Left ventricle myocardium inferior (tissue), 1 donor: ENCODE data around the gene CFAP119. TPM values are rescaled to one million over a fixed set of nuclear protein-coding genes. Genes with fewer than 3 reads are reported as not detected.

ENCODE experiments used
- DNase-seq: peaks from one replicate; pipeline ENCODE4 v3.0.0-alpha.2; 2020
- H3K27ac ChIP-seq: fragments of 200-600 bp; replicated peaks from 2 replicates; pipeline ENCODE4 v1.8.0; 2021
- H3K27me3 ChIP-seq: fragments of 200-600 bp; 2 replicates; pipeline ENCODE4 v1.8.0; 2021; ENCODE audit warnings: low read depth
- H3K36me3 ChIP-seq: fragments of 200-600 bp; 2 replicates; pipeline ENCODE4 v1.8.0; 2021
- H3K4me1 ChIP-seq: fragments of 200-600 bp; 2 replicates; pipeline ENCODE4 v1.8.0; 2021
- H3K4me3 ChIP-seq: fragments of 200-600 bp; 2 replicates; pipeline ENCODE4 v1.8.0; 2021; ENCODE audit warnings: mild to moderate bottlenecking, moderate library complexity
- H3K9me3 ChIP-seq: fragments of 200-600 bp; replicated peaks from 2 replicates; pipeline ENCODE4 v1.8.0; 2021
- intact Hi-C: fragments of 100-400 bp; cut with micrococcal nuclease; formaldehyde crosslinking; loops from one replicate; pipeline ENCODE4 v1.11.0; 2022
- total RNA-seq: library from RNA; stranded (reverse); fragmentation: NEBNext Ultra II Directional; extraction: Animal tissue kit (Norgen Biotek cat#: 25700); gene quantifications from one replicate; pipeline ENCODE4 v1.2.1, GENCODE V29; 2021
- TF ChIP-seq, protein P1 (sequence below): fragments of 200-600 bp; IDR thresholded peaks from 2 replicates; pipeline ENCODE4 v1.8.0; 2021; ENCODE audit warnings: antibody characterized with exemption, mild to moderate bottlenecking, borderline replicate concordance
- donor health status: DM: no; HTN: yes; CAD: no; lungs with severe emphysema.

The CFAP119 gene
- total RNA-seq, 1 donor from 2014 or later = 0.69 TPM

DNA sequence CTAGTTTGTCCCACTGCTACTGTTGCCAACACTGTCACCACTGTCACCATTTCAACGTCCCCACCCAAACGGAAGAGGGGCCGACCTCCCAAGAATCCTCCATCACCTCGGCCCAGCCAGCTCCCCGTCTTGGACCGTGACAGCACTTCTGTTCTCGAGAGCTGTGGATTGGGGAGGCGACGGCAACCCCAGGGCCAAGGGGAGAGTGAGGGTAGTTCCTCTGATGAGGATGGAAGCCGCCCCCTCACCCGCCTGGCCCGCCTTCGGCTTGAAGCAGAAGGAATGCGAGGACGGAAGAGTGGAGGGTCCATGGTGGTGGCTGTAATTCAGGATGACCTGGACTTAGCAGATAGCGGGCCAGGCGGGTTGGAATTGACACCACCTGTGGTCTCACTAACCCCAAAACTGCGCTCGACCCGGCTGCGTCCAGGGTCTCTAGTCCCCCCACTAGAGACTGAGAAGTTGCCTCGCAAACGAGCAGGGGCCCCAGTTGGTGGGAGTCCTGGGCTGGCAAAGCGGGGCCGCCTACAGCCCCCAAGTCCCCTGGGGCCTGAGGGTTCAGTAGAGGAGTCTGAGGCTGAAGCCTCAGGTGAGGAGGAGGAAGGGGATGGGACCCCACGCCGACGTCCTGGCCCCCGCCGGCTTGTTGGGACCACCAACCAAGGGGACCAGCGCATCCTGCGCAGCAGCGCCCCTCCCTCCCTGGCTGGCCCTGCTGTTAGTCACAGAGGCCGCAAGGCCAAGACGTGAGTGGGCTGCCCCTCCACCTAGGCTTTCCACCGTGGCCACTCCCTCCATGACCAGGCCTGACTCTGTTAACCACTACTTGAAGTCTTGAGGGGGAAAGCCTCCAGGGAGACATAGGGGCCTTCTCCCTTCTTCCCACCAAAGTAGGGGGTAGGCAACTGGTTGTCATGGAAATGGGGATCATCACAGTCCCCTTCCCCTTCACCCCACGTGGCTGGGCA is 22.6 kb downstream of the CFAP119 start:
- Histone ChIP-seq H3K9me3 (no peaks in the 10 kb centered on the region), H3K36me3 (peaks cover 58% of the 10 kb centered on the region), H3K4me1 (peaks cover 28% of the 10 kb centered on the region), H3K4me3 (no peak overlapping the region), H3K27me3 (no peaks in the 10 kb centered on the region), H3K27ac (no peak overlapping the region)
- TF ChIP-seq, protein P1, sequence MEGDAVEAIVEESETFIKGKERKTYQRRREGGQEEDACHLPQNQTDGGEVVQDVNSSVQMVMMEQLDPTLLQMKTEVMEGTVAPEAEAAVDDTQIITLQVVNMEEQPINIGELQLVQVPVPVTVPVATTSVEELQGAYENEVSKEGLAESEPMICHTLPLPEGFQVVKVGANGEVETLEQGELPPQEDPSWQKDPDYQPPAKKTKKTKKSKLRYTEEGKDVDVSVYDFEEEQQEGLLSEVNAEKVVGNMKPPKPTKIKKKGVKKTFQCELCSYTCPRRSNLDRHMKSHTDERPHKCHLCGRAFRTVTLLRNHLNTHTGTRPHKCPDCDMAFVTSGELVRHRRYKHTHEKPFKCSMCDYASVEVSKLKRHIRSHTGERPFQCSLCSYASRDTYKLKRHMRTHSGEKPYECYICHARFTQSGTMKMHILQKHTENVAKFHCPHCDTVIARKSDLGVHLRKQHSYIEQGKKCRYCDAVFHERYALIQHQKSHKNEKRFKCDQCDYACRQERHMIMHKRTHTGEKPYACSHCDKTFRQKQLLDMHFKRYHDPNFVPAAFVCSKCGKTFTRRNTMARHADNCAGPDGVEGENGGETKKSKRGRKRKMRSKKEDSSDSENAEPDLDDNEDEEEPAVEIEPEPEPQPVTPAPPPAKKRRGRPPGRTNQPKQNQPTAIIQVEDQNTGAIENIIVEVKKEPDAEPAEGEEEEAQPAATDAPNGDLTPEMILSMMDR = no peak
- no peak for DNase-seq
- intact Hi-C loops = no loop called here

DNA sequence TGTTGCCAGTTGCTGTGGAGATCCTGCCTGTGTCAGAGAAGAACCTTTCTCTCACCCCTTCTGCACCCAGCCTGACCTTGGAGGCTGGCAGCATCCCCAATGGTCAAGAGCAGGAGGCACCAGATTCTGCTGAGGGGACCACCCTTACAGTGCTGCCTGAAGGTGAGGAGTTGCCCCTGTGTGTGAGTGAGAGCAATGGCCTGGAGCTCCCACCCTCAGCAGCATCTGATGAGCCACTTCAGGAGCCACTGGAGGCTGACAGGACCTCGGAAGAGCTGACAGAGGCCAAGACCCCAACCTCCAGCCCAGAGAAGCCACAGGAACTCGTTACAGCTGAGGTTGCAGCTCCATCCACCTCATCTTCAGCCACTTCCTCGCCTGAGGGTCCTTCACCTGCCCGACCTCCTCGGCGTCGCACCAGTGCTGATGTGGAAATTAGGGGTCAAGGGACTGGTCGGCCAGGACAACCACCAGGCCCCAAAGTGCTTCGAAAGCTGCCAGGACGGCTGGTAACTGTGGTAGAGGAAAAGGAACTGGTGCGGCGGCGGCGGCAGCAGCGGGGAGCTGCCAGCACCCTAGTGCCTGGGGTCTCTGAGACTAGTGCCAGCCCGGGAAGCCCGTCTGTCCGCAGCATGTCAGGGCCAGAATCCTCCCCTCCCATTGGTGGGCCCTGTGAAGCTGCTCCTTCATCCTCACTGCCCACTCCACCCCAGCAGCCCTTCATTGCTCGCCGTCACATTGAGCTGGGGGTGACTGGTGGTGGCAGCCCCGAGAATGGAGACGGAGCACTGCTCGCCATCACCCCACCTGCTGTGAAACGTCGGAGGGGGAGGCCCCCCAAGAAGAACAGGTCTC is 23.8 kb downstream of the CFAP119 start:
- H3K27ac ChIP-seq = no peak overlapping the region
- no peak overlapping the region for H3K4me3 ChIP-seq
- H3K36me3 ChIP-seq = peaks cover 69% of the 10 kb centered on the region
- no peaks in the 10 kb centered on the region for H3K9me3 ChIP-seq
- DNase-seq = no peak
- TF ChIP-seq, protein P1 = no peak
- H3K27me3 ChIP-seq = no peaks in the 10 kb centered on the region
- H3K4me1 ChIP-seq = peaks cover 28% of the 10 kb centered on the region
- intact Hi-C loops = no loop called here

DNA sequence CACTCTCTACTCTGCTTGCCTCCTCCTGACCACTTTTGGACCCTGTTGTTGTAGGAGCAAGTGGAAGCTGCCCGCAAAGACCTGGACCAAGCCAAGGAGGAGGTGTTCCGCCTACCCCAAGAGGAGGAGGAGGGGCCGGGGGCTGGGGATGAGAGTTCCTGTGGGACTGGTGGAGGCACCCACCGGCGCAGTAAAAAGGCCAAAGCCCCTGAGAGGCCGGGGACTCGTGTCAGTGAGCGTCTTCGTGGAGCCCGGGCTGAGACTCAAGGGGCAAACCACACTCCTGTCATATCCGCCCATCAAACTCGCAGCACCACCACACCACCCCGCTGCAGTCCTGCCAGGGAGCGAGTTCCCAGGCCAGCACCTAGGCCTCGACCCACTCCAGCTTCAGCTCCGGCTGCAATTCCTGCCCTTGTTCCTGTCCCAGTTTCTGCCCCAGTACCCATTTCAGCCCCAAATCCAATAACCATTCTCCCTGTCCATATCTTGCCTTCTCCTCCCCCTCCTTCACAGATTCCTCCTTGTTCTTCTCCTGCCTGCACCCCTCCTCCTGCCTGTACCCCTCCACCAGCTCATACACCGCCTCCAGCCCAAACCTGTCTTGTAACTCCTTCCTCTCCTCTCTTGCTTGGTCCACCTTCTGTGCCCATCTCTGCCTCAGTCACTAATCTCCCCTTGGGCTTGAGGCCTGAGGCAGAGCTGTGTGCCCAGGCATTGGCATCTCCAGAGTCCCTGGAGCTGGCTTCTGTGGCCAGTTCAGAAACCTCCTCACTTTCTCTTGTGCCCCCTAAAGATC is 24.7 kb downstream of the CFAP119 start:
- no peaks in the 10 kb centered on the region for H3K9me3 ChIP-seq
- no peak overlapping the region for H3K4me3 ChIP-seq
- peaks cover 77% of the 10 kb centered on the region for H3K36me3 ChIP-seq
- no peaks in the 10 kb centered on the region for H3K27me3 ChIP-seq
- TF ChIP-seq, protein P1 = no peak
- no peak for DNase-seq
- H3K27ac ChIP-seq = no peak overlapping the region
- peaks cover 28% of the 10 kb centered on the region for H3K4me1 ChIP-seq
- intact Hi-C loops = no loop called here

DNA sequence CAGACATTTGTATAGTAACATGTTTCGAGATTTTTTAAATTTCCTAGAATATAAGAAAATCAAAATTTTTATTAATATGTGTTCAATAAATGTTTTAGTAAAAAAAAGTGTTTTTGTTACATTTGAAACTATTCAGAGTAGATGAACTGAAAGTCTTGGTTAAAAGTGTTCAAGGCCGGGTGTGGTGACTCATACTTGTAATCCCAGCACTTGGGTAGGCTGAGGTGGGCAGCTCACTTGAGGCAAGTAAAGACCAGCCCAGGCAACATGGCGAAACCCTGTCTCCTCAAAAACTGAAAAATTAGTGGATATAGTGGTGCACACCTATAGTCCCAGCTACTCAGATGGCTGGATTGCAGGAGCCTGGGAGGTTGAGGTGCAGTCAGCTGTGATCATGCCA is 30.5 kb downstream of the CFAP119 start:
- Histone ChIP-seq H3K36me3 (peaks cover 83% of the 10 kb centered on the region), H3K4me1 (peaks cover 11% of the 10 kb centered on the region), H3K27me3 (no peaks in the 10 kb centered on the region), H3K27ac (no peak overlapping the region), H3K4me3 (no peak overlapping the region), H3K9me3 (no peaks in the 10 kb centered on the region)
- intact Hi-C loops = no loop called here
- TF ChIP-seq, protein P1 = no peak
- DNase-seq = no peak
